Measurements from ENCODE around the gene HIPK2. TPM values are rescaled to one million over a fixed set of nuclear protein-coding genes. Genes with fewer than 3 reads are reported as not detected.
"Not testable (repeated sequence)": the region's sequence is repeated elsewhere in the genome, so short reads cannot be mapped to it uniquely, and the experiment has no call there.

The HIPK2 gene
- total RNA-seq, 1 experiment from 2014 or later, result 35.2 TPM

DNA sequence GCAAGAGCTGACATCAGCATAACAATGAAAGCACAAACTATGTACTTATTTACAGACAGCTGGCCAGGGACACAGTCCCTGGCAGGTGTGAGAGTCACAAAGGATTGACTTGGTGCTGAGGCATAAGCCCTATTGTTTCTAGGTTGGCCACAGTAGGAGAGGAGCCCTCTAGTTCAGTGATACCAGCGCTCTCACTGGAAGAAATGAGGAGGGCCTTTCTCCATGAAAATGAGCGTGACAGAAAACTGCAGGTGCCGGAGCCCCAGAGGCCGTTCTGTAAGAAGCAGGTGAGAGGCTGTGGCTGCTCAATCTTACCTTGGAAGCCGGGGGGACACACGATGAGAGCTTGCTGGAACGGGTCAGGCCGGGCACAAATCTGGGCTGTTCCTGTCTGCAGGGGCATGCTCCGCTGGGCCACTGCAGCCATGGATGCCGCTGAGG, 163.8 kb downstream of the HIPK2 start:
- POLR2A ChIA-PET (ENCODE audit: unreplicated experiment), result no interaction called here
- H3K27ac ChIP-seq, result no peak overlapping the region
- TF ChIP-seq EZH2 (IDR thresholded peaks at IDR 0.05; ENCODE audit: low read depth), result no peak
- TF ChIP-seq, protein P1, sequence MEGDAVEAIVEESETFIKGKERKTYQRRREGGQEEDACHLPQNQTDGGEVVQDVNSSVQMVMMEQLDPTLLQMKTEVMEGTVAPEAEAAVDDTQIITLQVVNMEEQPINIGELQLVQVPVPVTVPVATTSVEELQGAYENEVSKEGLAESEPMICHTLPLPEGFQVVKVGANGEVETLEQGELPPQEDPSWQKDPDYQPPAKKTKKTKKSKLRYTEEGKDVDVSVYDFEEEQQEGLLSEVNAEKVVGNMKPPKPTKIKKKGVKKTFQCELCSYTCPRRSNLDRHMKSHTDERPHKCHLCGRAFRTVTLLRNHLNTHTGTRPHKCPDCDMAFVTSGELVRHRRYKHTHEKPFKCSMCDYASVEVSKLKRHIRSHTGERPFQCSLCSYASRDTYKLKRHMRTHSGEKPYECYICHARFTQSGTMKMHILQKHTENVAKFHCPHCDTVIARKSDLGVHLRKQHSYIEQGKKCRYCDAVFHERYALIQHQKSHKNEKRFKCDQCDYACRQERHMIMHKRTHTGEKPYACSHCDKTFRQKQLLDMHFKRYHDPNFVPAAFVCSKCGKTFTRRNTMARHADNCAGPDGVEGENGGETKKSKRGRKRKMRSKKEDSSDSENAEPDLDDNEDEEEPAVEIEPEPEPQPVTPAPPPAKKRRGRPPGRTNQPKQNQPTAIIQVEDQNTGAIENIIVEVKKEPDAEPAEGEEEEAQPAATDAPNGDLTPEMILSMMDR (conservative IDR thresholded peaks at IDR 0.05), result no peak
- no peak overlapping the region for H3K4me3 ChIP-seq
- no peaks in the 10 kb centered on the region for H3K79me2 ChIP-seq (ENCODE audit: low read depth)
- H3K4me2 ChIP-seq, result no peak overlapping the region
- no peaks in the 10 kb centered on the region for H3K27me3 ChIP-seq (ENCODE audit: insufficient read depth, low read depth)
- H3F3A ChIP-seq (ENCODE audit: insufficient read depth, low read depth), result no peaks in the 10 kb centered on the region
- DNase-seq, result no peak
- H3K9me2 ChIP-seq (ENCODE audit: insufficient read depth), result no peaks in the 10 kb centered on the region
- CTCF ChIA-PET, result no interaction called here
- no peaks in the 10 kb centered on the region for H3K9me3 ChIP-seq (ENCODE audit: insufficient read depth, low read depth)
- H3K4me1 ChIP-seq (replicated peaks; ENCODE audit: insufficient read depth), result no peaks in the 10 kb centered on the region
- 0 out of 2 replicates have a peak, but pooled peaks cover 5% of the 10 kb centered on the region for H3K36me3 ChIP-seq (ENCODE audit: low read depth)
- intact Hi-C loops (cut with micrococcal nuclease; ENCODE audit: unreplicated experiment), result no loop called here
- H2AFZ ChIP-seq, result no peak overlapping the region
- BruUV-seq (replicated peaks), result no TSS peak
- no peaks in the 10 kb centered on the region for H4K20me1 ChIP-seq (ENCODE audit: insufficient read depth)

DNA sequence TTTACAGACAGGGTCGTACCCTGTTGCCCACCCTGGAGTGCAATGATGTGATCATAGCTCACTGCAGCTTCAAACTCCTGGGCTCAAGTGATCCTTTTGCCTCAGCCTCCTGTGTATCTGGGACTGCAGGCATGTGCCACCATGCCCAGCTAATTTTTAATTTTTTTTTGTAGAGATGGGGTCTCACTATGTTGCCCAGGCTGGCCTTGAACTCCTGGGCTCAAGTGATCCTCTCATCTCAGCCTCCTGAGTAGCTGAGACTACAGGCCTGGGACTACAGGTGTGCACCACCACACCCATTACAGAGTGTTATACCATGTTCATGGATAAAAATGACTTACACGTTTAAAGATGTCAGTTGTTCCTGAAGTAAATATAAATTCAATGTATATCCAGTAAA, 166.2 kb downstream of the HIPK2 start:
- BruUV-seq (replicated peaks); H3K4me2 ChIP-seq; H4K20me1 ChIP-seq (ENCODE audit: insufficient read depth); POLR2A ChIA-PET (ENCODE audit: unreplicated experiment); H3K27me3 ChIP-seq (ENCODE audit: insufficient read depth, low read depth); H3K36me3 ChIP-seq (ENCODE audit: low read depth); intact Hi-C loops (cut with micrococcal nuclease; ENCODE audit: unreplicated experiment); DNase-seq; H3K9me2 ChIP-seq (ENCODE audit: insufficient read depth); H3K9me3 ChIP-seq (ENCODE audit: insufficient read depth, low read depth); CTCF ChIA-PET; H2AFZ ChIP-seq; H3F3A ChIP-seq (ENCODE audit: insufficient read depth, low read depth); H3K79me2 ChIP-seq (ENCODE audit: low read depth); H3K4me3 ChIP-seq; H3K27ac ChIP-seq; H3K4me1 ChIP-seq (replicated peaks; ENCODE audit: insufficient read depth): not testable (repeated sequence)

DNA sequence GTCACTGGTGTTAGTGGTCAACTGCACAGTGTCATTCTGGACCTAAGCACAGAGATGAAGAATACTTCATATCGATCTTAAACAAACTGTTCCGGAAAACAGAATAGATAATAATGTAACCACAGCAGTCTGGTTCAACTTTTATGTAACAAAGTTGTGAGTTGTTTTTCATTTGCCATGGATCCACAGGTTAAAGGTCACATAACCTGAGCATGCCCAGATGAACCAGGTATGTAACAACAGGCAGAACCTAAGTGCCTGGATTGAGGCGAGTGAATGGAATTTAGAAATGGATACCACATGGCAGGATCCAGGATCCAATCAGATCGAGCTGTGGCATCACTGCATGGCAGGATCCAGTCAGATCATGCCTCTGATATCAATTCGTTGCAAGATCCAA, 167.2 kb downstream of the HIPK2 start:
- no peaks in the 10 kb centered on the region for H3K4me1 ChIP-seq (replicated peaks; ENCODE audit: insufficient read depth)
- DNase-seq, result no peak
- no peaks in the 10 kb centered on the region for H3F3A ChIP-seq (ENCODE audit: insufficient read depth, low read depth)
- no peaks in the 10 kb centered on the region for H3K9me3 ChIP-seq (ENCODE audit: insufficient read depth, low read depth)
- BruUV-seq (replicated peaks), result no TSS peak
- no peaks in the 10 kb centered on the region for H3K9me2 ChIP-seq (ENCODE audit: insufficient read depth)
- no peak overlapping the region for H2AFZ ChIP-seq
- no peaks in the 10 kb centered on the region for H4K20me1 ChIP-seq (ENCODE audit: insufficient read depth)
- intact Hi-C loops (cut with micrococcal nuclease; ENCODE audit: unreplicated experiment), result no loop called here
- no peaks in the 10 kb centered on the region for H3K79me2 ChIP-seq (ENCODE audit: low read depth)
- ChIA-PET CTCF (no interaction called here), POLR2A (ENCODE audit: unreplicated experiment) (no interaction called here)
- H3K27ac ChIP-seq, result no peak overlapping the region
- no peak overlapping the region for H3K4me2 ChIP-seq
- H3K4me3 ChIP-seq, result no peak overlapping the region
- TF ChIP-seq, protein P1 (conservative IDR thresholded peaks at IDR 0.05), result no peak
- no peak for TF ChIP-seq EZH2 (IDR thresholded peaks at IDR 0.05; ENCODE audit: low read depth)
- H3K36me3 ChIP-seq (ENCODE audit: low read depth), result 0 out of 2 replicates have a peak, but pooled peaks cover 5% of the 10 kb centered on the region
- H3K27me3 ChIP-seq (ENCODE audit: insufficient read depth, low read depth), result no peaks in the 10 kb centered on the region

DNA sequence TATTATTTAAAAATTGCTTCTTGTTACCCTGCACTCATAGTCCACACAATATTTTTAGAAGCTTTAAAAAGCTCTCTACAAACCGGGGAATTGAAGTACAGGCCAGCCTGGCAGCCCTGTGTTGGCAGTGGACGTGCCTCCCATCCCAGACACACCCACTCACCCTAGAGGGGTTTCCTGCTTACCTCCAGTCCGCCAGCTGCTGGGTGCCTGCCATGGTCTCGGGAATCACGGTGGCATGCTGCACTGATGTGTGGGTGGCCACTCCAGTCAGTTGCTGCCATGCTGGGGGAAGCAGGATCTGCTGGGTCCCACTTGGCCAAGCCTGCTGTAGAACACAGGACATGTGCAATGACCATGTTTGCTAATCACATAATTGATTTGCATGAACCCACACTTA, 173.9 kb downstream of the HIPK2 start:
- Histone ChIP-seq H3K79me2 (ENCODE audit: low read depth) (no peaks in the 10 kb centered on the region), H2AFZ (no peak overlapping the region), H3K27me3 (ENCODE audit: insufficient read depth, low read depth) (no peaks in the 10 kb centered on the region), H3K4me3 (no peak overlapping the region), H3K27ac (no peak overlapping the region), H3K9me3 (ENCODE audit: insufficient read depth, low read depth) (no peaks in the 10 kb centered on the region), H3K4me2 (no peak overlapping the region), H3F3A (ENCODE audit: insufficient read depth, low read depth) (0 out of 2 replicates have a peak, but pooled peaks cover 5% of the 10 kb centered on the region), H3K9me2 (ENCODE audit: insufficient read depth) (no peaks in the 10 kb centered on the region), H3K4me1 (replicated peaks; ENCODE audit: insufficient read depth) (peaks cover 6% of the 10 kb centered on the region), H4K20me1 (ENCODE audit: insufficient read depth) (no peaks in the 10 kb centered on the region; the same call in 1 of the 2 replicates), H3K36me3 (ENCODE audit: low read depth) (0 out of 2 replicates have a peak, but pooled peaks cover 3% of the 10 kb centered on the region)
- TF ChIP-seq EZH2 (IDR thresholded peaks at IDR 0.05; ENCODE audit: low read depth), result no peak
- TF ChIP-seq, protein P1 (conservative IDR thresholded peaks at IDR 0.05), result no peak
- POLR2A ChIA-PET (ENCODE audit: unreplicated experiment), result no interaction called here
- CTCF ChIA-PET, result interaction anchor here (0.6 kb wide), 1 partner anchor 104 kb away, joined by 8 read pairs; no protein-coding TSS in a partner anchor
- intact Hi-C loops (cut with micrococcal nuclease; ENCODE audit: unreplicated experiment), result no loop called here
- BruUV-seq (replicated peaks), result no TSS peak
- DNase-seq, result no peak
